ENCODE results near the gene ACKR3.

DNA sequence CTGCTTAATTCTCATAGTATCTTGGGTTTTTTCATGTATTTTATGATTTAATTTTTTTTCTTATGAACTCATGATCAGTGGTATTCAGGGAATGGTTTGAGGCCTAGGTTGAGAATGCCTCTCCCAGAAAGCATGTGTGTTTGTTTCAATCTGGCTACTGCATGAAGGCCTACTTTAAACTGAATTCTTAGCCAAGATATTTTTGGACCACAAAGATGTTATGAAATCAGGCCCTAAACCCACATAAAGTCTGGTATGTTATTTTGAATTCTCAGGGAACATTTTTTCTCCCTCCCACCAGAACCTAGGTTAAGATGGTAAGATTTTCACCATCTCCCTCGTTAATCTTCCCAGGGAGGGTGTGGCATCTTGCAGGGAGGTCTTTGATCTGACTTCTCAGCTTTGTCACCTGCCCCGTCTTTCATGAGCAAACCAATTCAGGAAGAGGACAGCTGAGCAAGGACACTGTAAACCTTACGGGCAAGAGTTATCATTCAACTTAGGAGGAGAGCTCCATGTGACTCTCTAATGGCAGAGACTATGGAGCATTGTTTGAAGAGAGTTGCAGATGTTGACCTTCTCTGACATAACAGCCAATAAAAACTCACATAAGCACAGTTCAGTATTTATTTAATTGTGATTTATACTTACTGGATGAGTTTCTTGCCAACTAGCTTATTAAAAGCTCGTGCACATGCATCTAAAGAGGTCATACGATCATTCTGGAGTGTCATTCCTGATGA lies 21.3 kb upstream of the ACKR3 start:
- TF ChIP-seq POLR2A (IDR thresholded peaks at IDR 0.05), result no peak
- TF ChIP-seq, protein P1, sequence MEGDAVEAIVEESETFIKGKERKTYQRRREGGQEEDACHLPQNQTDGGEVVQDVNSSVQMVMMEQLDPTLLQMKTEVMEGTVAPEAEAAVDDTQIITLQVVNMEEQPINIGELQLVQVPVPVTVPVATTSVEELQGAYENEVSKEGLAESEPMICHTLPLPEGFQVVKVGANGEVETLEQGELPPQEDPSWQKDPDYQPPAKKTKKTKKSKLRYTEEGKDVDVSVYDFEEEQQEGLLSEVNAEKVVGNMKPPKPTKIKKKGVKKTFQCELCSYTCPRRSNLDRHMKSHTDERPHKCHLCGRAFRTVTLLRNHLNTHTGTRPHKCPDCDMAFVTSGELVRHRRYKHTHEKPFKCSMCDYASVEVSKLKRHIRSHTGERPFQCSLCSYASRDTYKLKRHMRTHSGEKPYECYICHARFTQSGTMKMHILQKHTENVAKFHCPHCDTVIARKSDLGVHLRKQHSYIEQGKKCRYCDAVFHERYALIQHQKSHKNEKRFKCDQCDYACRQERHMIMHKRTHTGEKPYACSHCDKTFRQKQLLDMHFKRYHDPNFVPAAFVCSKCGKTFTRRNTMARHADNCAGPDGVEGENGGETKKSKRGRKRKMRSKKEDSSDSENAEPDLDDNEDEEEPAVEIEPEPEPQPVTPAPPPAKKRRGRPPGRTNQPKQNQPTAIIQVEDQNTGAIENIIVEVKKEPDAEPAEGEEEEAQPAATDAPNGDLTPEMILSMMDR (IDR thresholded peaks at IDR 0.05), result no peak
